Transverse colon (tissue), 4 donors: Measurements from ENCODE around the gene BCAS4. TPM values are rescaled to one million over a fixed set of nuclear protein-coding genes. Genes with fewer than 3 reads are reported as not detected.

Experiments
- DNase-seq: peaks from one replicate; pipeline ENCODE4 v3.0.0-alpha.2; 2019
- H3K27ac ChIP-seq, 4 donors: fragments of 200-600 bp; sonication (generic); 2 replicates each; pipeline ENCODE4 v1.5.1; 2016 to 2018; ENCODE audit warnings: inconsistent platforms in 4 of 4
- H3K27me3 ChIP-seq: fragments of 200-600 bp; sonication (generic); 2 replicates; pipeline ENCODE4 v1.5.1; 2017; ENCODE audit warnings: inconsistent platforms
- H3K36me3 ChIP-seq, 4 donors: fragments of 200-600 bp; sonication (generic); 2 replicates each; pipeline ENCODE4 v1.5.1; 2017 to 2019; ENCODE audit warnings: inconsistent platforms in 4 of 4
- H3K4me1 ChIP-seq, 4 donors: fragments of 200-600 bp; sonication (generic); 2 replicates each; pipeline ENCODE4 v1.5.1; 2017 to 2020; ENCODE audit warnings: inconsistent platforms in 4 of 4
- H3K4me3 ChIP-seq, 4 donors: fragments of 200-600 bp; sonication (generic); 1 replicate in 1 of 4; 2 replicates in 3 of 4; pipeline versions ENCODE4 v1.5.1 to v1.6.1; 2017 to 2019; ENCODE audit warnings: inconsistent platforms in 4 of 4
- H3K9me3 ChIP-seq, 2 donors: fragments of 200-600 bp; sonication (generic); 2 replicates each; pipeline ENCODE4 v1.5.1; 2017 to 2019; ENCODE audit warnings: inconsistent platforms in 2 of 2
- CTCF ChIP-seq, 5 experiments: fragments of 200-600 bp in 3 of 5; fragments of 450-650 bp in 2 of 5; sonication (generic) in 3 of 5; IDR thresholded peaks; 1 replicate in 2 of 5; 2 replicates in 3 of 5; pipeline ENCODE4 v1.5.1; 2016 to 2017; ENCODE audit warnings: antibody characterized with exemption in 5 of 5, inconsistent platforms in 3 of 5, mild to moderate bottlenecking in 2 of 5, moderate library complexity in 1 of 5
- EP300 ChIP-seq: sonication (generic); formaldehyde crosslinking; IDR thresholded peaks from one replicate; pipeline ENCODE4 v1.6.1; 2017; ENCODE audit warnings: antibody characterized with exemption, low read depth
- POLR2A ChIP-seq: fragments of 450-650 bp; IDR thresholded peaks from one replicate; pipeline ENCODE4 v1.6.1; 2016; ENCODE audit warnings: antibody characterized with exemption, mild to moderate bottlenecking, moderate library complexity
- POLR2AphosphoS5 ChIP-seq, 3 donors: sonication (generic); formaldehyde crosslinking; IDR thresholded peaks; one replicate each; pipeline ENCODE4 v1.6.1; 2016; ENCODE audit warnings: antibody characterized with exemption in 3 of 3
- WGBS, 2 donors: methylation state at CpG; one replicate each; pipeline ENCODE4 v1.1.5; 2018; ENCODE audit warnings: low coverage in 1 of 2; 5-methylcytosine and 5-hydroxymethylcytosine counted together
- in situ Hi-C, 4 donors: fragments of 200-750 bp; cut with MboI; loops; one replicate each; pipeline versions ENCODE4 v1.15.0 to v1.15.1; 2017; ENCODE audit warnings: low sequenced_read_pairs in 3 of 4, low pct_ligation_motif_present in 1 of 4, low pct_unique_long_range_greater_than_20kb in 1 of 4
- intact Hi-C: fragments of 100-400 bp; cut with DNase I; formaldehyde crosslinking; loops from one replicate; pipeline ENCODE4 v1.15.1; 2023; ENCODE audit warnings: low total_unique reads
- total RNA-seq, 4 donors: library from RNA; depleted of rRNA; stranded (reverse); fragments of >200 nt; gene quantifications; one replicate each; pipeline ENCODE4 v1.1.0, GENCODE V29; 2016

Gene BCAS4
- total RNA-seq, 4 donors from 2014 or later, result 3.3 to 16.5 (median 4.0) TPM; not detected in 1

- peaks cover 0 to 10% (median 2%) of the 10 kb centered on the region in 4 donors for H3K4me1 ChIP-seq
- in situ Hi-C loops, result no loop called here
- intact Hi-C loops, result no loop called here
- WGBS, 2 donors, result 79 to 87% methylated on average over 3 to 5 of the region's 5 CpGs
- peaks cover 1 to 31% (median 11%) of the 10 kb centered on the region in 4 donors for H3K36me3 ChIP-seq
- DNase-seq, result no peak
- no peaks in the 10 kb centered on the region for H3K9me3 ChIP-seq
- TF ChIP-seq CTCF (IDR thresholded peaks at IDR 0.05), result no peak
- TF ChIP-seq EP300, result no peak
- TF ChIP-seq POLR2A, result no peak
- no peak for TF ChIP-seq POLR2AphosphoS5 (IDR thresholded peaks at IDR 0.05)
- H3K27ac ChIP-seq, result no peak overlapping the region
- H3K4me3 ChIP-seq, result no peak overlapping the region
- no peaks in the 10 kb centered on the region for H3K27me3 ChIP-seq
These were observed 96.3 kb downstream of the BCAS4 start for GRCh38 chr20:50891138-50891537.

- Histone ChIP-seq H3K4me3 (no peak overlapping the region), H3K27ac (no peak overlapping the region), H3K4me1 (peaks cover 0 to 10% (median 2%) of the 10 kb centered on the region in 4 donors), H3K36me3 (peaks cover 1 to 37% (median 13%) of the 10 kb centered on the region in 4 donors), H3K9me3 (no peaks in the 10 kb centered on the region), H3K27me3 (no peaks in the 10 kb centered on the region)
- no peak for DNase-seq
- TF ChIP-seq EP300 (no peak), POLR2A (no peak), CTCF (IDR thresholded peaks at IDR 0.05) (no peak), POLR2AphosphoS5 (IDR thresholded peaks at IDR 0.05) (no peak)
- in situ Hi-C loops, result no loop called here
- intact Hi-C loops, result no loop called here
- WGBS, 2 donors, result 77% methylated on average over 8 of the region's 8 CpGs; no CpG with 5 or more reads in 1 of the 2 donors
These were observed 97.5 kb downstream of the BCAS4 start for GRCh38 chr20:50892394-50892793.

GRCh38 chr20:50893620-50894019 is 98.8 kb downstream of the BCAS4 start:
- Histone ChIP-seq H3K36me3 (peaks cover 1 to 47% (median 16%) of the 10 kb centered on the region in 4 donors), H3K9me3 (no peaks in the 10 kb centered on the region), H3K4me3 (no peak overlapping the region), H3K27me3 (no peaks in the 10 kb centered on the region), H3K4me1 (peaks cover 0 to 10% (median 2%) of the 10 kb centered on the region in 4 donors), H3K27ac (no peak overlapping the region)
- intact Hi-C loops (no loop called here), in situ Hi-C loops (no loop called here)
- DNase-seq, result no peak
- 95 to 97% methylated on average over 5 to 7 of the region's 7 CpGs for WGBS, 2 donors
- TF ChIP-seq POLR2A, result no peak
- no peak for TF ChIP-seq POLR2AphosphoS5 (IDR thresholded peaks at IDR 0.05)
- TF ChIP-seq EP300, result no peak
- TF ChIP-seq CTCF (IDR thresholded peaks at IDR 0.05), result no peak

GRCh38 chr20:50895111-50895830 is 100.4 kb downstream of the BCAS4 start:
- H3K27me3 ChIP-seq, result no peaks in the 10 kb centered on the region
- intact Hi-C loops, result no loop called here
- H3K9me3 ChIP-seq, result no peaks in the 10 kb centered on the region
- peak overlapping the region; percentile 10 to 70 (median 60) for H3K27ac ChIP-seq
- H3K4me1 ChIP-seq, result peaks cover 0 to 10% (median 2%) of the 10 kb centered on the region in 4 donors
- TF ChIP-seq CTCF (IDR thresholded peaks at IDR 0.05), result peak in 1 of 5 experiments; percentile 11
- peak in 1 of 3 donors; percentile 14 for TF ChIP-seq POLR2AphosphoS5 (IDR thresholded peaks at IDR 0.05)
- no peak for TF ChIP-seq EP300
- no peak for TF ChIP-seq POLR2A
- H3K36me3 ChIP-seq, result peaks cover under 1 to 49% (median 13%) of the 10 kb centered on the region in 4 donors
- 70 to 72% methylated on average over 6 to 8 of the region's 8 CpGs for WGBS, 2 donors
- no peak for DNase-seq
- in situ Hi-C loops, result no loop called here
- H3K4me3 ChIP-seq, result no peak overlapping the region
